Measurements from ENCODE around the gene CFLAR.

CFLAR gene

DNA sequence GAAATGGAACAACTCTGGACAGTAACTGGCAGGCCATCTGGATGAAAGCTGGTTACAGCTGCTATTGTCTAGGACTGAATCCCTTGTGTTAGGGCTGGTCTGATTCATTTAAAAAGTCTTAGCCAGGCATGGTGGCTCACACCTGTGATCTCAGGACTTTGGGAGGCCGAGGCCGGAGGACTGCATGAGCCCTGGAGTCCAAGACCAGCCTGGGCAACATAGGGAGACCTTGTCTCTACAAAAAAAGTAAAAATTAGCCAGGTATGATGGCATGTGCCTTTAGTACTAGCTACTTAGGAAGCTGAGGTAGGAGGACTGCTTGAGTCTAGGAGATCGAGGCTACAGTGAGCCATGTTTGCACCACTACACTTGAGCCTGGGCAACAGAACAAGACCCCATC, 15.5 kb upstream of the CFLAR start:
- H3F3A ChIP-seq (ENCODE audit: low read depth), result no peaks in the 10 kb centered on the region
- no peaks in the 10 kb centered on the region for H3K36me3 ChIP-seq (ENCODE audit: insufficient read depth, low read length)
- H3K9me2 ChIP-seq (replicated peaks; ENCODE audit: low read depth, low read length), result no peaks in the 10 kb centered on the region
- no peaks in the 10 kb centered on the region for H3K4me1 ChIP-seq (ENCODE audit: insufficient read depth, low read length, poor library complexity, severe bottlenecking)
- no peak overlapping the region for H3K9ac ChIP-seq (ENCODE audit: low read depth, low read length, poor library complexity, severe bottlenecking)
- H3K9me3 ChIP-seq (ENCODE audit: insufficient read depth, low read depth, low read length), result no peaks in the 10 kb centered on the region
- H2AFZ ChIP-seq (ENCODE audit: low read length), result no peak overlapping the region
- TF ChIP-seq, protein P1, sequence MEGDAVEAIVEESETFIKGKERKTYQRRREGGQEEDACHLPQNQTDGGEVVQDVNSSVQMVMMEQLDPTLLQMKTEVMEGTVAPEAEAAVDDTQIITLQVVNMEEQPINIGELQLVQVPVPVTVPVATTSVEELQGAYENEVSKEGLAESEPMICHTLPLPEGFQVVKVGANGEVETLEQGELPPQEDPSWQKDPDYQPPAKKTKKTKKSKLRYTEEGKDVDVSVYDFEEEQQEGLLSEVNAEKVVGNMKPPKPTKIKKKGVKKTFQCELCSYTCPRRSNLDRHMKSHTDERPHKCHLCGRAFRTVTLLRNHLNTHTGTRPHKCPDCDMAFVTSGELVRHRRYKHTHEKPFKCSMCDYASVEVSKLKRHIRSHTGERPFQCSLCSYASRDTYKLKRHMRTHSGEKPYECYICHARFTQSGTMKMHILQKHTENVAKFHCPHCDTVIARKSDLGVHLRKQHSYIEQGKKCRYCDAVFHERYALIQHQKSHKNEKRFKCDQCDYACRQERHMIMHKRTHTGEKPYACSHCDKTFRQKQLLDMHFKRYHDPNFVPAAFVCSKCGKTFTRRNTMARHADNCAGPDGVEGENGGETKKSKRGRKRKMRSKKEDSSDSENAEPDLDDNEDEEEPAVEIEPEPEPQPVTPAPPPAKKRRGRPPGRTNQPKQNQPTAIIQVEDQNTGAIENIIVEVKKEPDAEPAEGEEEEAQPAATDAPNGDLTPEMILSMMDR (conservative IDR thresholded peaks at IDR 0.05; ENCODE audit: low read length), result no peak
- no peak for TF ChIP-seq EZH2phosphoT487 (IDR thresholded peaks at IDR 0.05; ENCODE audit: borderline replicate concordance)
- no peaks in the 10 kb centered on the region for H3K27me3 ChIP-seq (ENCODE audit: insufficient read depth, low read length, poor library complexity, severe bottlenecking)
- H3K4me2 ChIP-seq (ENCODE audit: low read depth, low read length, poor library complexity, severe bottlenecking), result no peak overlapping the region
- no peaks in the 10 kb centered on the region for H4K20me1 ChIP-seq (ENCODE audit: insufficient read depth, low read length, poor library complexity, severe bottlenecking)
- no peak overlapping the region for H3K4me3 ChIP-seq (ENCODE audit: low read length, poor library complexity, severe bottlenecking)
- no peaks in the 10 kb centered on the region for H3K79me2 ChIP-seq (ENCODE audit: insufficient read depth, low read length)

DNA sequence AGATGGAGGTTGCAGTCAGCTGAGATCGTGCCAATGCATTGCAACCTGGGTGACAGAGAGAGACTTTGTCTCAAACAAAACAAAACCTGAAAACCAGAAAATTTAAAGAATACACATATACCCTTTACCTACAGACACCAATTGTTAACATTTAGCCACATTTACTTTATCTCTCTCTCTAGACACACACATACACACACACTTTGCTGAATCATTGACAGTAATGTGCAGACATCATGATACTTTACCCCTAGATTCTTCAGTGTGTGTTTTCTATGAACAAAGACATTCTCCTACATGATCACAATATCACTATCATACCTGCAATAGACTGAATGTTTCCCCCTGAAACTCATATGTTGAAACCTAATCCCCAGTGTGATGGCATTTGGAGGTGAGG, 10.2 kb upstream of the CFLAR start:
- H3K36me3 ChIP-seq (ENCODE audit: insufficient read depth, low read length), result no peaks in the 10 kb centered on the region
- no peaks in the 10 kb centered on the region for H3K9me3 ChIP-seq (ENCODE audit: insufficient read depth, low read depth, low read length)
- no peak overlapping the region for H3K9ac ChIP-seq (ENCODE audit: low read depth, low read length, poor library complexity, severe bottlenecking)
- TF ChIP-seq EZH2phosphoT487 (IDR thresholded peaks at IDR 0.05; ENCODE audit: borderline replicate concordance), result no peak
- H4K20me1 ChIP-seq (ENCODE audit: insufficient read depth, low read length, poor library complexity, severe bottlenecking), result no peaks in the 10 kb centered on the region
- no peaks in the 10 kb centered on the region for H3F3A ChIP-seq (ENCODE audit: low read depth)
- no peaks in the 10 kb centered on the region for H3K79me2 ChIP-seq (ENCODE audit: insufficient read depth, low read length)
- H3K4me3 ChIP-seq (ENCODE audit: low read length, poor library complexity, severe bottlenecking), result no peak overlapping the region
- no peak overlapping the region for H2AFZ ChIP-seq (ENCODE audit: low read length)
- no peaks in the 10 kb centered on the region for H3K4me1 ChIP-seq (ENCODE audit: insufficient read depth, low read length, poor library complexity, severe bottlenecking)
- H3K9me2 ChIP-seq (replicated peaks; ENCODE audit: low read depth, low read length), result no peaks in the 10 kb centered on the region
- no peaks in the 10 kb centered on the region for H3K27me3 ChIP-seq (ENCODE audit: insufficient read depth, low read length, poor library complexity, severe bottlenecking)
- no peak overlapping the region for H3K4me2 ChIP-seq (ENCODE audit: low read depth, low read length, poor library complexity, severe bottlenecking)

DNA sequence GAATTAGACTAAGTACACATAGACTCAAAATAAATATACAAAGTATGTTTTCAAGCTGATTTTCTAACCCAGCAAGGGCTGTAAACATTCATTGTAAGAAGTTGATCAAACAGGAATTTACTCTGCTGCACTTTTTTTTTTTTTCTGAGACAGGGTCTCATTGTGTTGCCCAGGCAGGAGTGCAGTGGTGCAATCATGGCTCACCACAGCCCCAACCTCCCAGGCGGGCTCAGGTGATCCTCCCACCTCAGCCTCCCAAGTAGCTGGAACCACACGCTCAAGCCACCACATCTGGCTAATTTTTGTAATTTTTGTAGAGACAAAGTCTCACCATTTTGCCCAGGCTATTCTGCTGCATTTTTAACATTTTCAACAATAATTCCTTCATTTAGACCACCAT, 8.3 kb upstream of the CFLAR start:
- Histone ChIP-seq H3K36me3 (ENCODE audit: insufficient read depth, low read length) (no peaks in the 10 kb centered on the region), H4K20me1 (ENCODE audit: insufficient read depth, low read length, poor library complexity, severe bottlenecking) (no peaks in the 10 kb centered on the region), H3F3A (ENCODE audit: low read depth) (no peaks in the 10 kb centered on the region), H2AFZ (ENCODE audit: low read length) (no peak overlapping the region), H3K9me3 (ENCODE audit: insufficient read depth, low read depth, low read length) (no peaks in the 10 kb centered on the region), H3K9me2 (replicated peaks; ENCODE audit: low read depth, low read length) (no peaks in the 10 kb centered on the region), H3K79me2 (ENCODE audit: insufficient read depth, low read length) (no peaks in the 10 kb centered on the region), H3K9ac (ENCODE audit: low read depth, low read length, poor library complexity, severe bottlenecking) (no peak overlapping the region), H3K4me3 (ENCODE audit: low read length, poor library complexity, severe bottlenecking) (no peak overlapping the region), H3K27me3 (ENCODE audit: insufficient read depth, low read length, poor library complexity, severe bottlenecking) (no peaks in the 10 kb centered on the region), H3K4me1 (ENCODE audit: insufficient read depth, low read length, poor library complexity, severe bottlenecking) (no peaks in the 10 kb centered on the region), H3K4me2 (ENCODE audit: low read depth, low read length, poor library complexity, severe bottlenecking) (no peak overlapping the region)
- TF ChIP-seq, protein P1 (conservative IDR thresholded peaks at IDR 0.05; ENCODE audit: low read length), result no peak
- no peak for TF ChIP-seq EZH2phosphoT487 (IDR thresholded peaks at IDR 0.05; ENCODE audit: borderline replicate concordance)

DNA sequence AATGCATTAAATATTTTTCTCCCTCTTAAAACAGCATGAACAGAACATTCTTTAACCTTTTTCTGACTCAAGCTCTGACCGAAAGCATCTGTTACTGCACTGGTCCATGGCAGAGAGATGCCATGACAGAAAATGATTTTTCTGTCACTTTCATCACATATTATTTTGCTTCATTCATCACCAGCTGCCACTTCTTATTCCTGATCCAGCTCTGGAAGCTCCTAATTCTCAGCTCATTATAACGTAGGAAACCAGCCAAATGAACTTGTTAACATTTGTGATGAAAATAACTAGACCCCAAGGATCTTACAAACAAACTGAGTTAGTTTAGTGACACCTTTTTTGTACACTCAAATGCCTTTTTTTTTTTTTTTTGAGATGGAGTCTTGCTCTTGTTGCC, 7.6 kb upstream of the CFLAR start:
- H3K9ac ChIP-seq (ENCODE audit: low read depth, low read length, poor library complexity, severe bottlenecking), result no peak overlapping the region
- H2AFZ ChIP-seq (ENCODE audit: low read length), result no peak overlapping the region
- H3K4me3 ChIP-seq (ENCODE audit: low read length, poor library complexity, severe bottlenecking), result no peak overlapping the region
- no peaks in the 10 kb centered on the region for H3F3A ChIP-seq (ENCODE audit: low read depth)
- H3K4me1 ChIP-seq (ENCODE audit: insufficient read depth, low read length, poor library complexity, severe bottlenecking), result no peaks in the 10 kb centered on the region
- no peaks in the 10 kb centered on the region for H3K36me3 ChIP-seq (ENCODE audit: insufficient read depth, low read length)
- H3K27me3 ChIP-seq (ENCODE audit: insufficient read depth, low read length, poor library complexity, severe bottlenecking), result no peaks in the 10 kb centered on the region
- no peaks in the 10 kb centered on the region for H3K9me2 ChIP-seq (replicated peaks; ENCODE audit: low read depth, low read length)
- H4K20me1 ChIP-seq (ENCODE audit: insufficient read depth, low read length, poor library complexity, severe bottlenecking), result no peaks in the 10 kb centered on the region
- H3K4me2 ChIP-seq (ENCODE audit: low read depth, low read length, poor library complexity, severe bottlenecking), result no peak overlapping the region
- TF ChIP-seq EZH2phosphoT487 (IDR thresholded peaks at IDR 0.05; ENCODE audit: borderline replicate concordance), result no peak
- TF ChIP-seq, protein P1 (conservative IDR thresholded peaks at IDR 0.05; ENCODE audit: low read length), result no peak
- no peaks in the 10 kb centered on the region for H3K79me2 ChIP-seq (ENCODE audit: insufficient read depth, low read length)
- H3K9me3 ChIP-seq (ENCODE audit: insufficient read depth, low read depth, low read length), result no peaks in the 10 kb centered on the region

Measured in Loucy (cell line).